ENCODE results near the gene C17orf67. TPM values are rescaled to one million over a fixed set of nuclear protein-coding genes. Genes with fewer than 3 reads are reported as not detected.

The C17orf67 gene
- total and polyA plus RNA-seq, 2 experiments from 2014 or later: 0.27 to 0.73 TPM

DNA sequence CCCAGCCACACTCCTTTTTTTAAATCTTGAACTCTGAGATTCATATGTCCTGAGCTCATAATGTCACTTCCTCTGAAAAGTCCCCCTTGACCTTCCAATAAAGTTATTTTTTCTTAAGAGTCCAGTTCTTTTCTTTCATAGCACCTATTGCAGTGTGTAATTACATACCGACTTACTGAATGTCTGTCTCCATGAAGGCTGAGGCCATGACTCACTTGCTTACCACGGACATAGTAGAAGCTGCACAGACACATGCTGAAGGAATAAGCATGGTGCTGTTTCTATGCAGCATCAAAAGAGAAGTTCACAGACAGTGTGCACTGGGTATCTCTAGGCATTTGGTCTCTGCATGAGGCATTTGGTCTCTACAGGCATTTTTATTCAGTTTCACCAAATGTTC is 77.2 kb downstream of the C17orf67 start:
- WGBS (ENCODE audit: low lambda C conversion rate, missing lambda C conversion rate): 40% methylated on average over 2 of the region's 2 CpGs
- Histone ChIP-seq H3K27me3 (no peaks in the 10 kb centered on the region), H3K4me2 (no peak overlapping the region), H3K9me3 (ENCODE audit: low read depth) (no peaks in the 10 kb centered on the region), H4K20me1 (ENCODE audit: insufficient read depth, poor library complexity, severe bottlenecking) (no peaks in the 10 kb centered on the region), H3K79me2 (no peaks in the 10 kb centered on the region), H3K4me1 (ENCODE audit: insufficient read depth) (peaks cover 5% of the 10 kb centered on the region), H3K36me3 (replicated peaks; ENCODE audit: insufficient read depth, low read depth) (no peaks in the 10 kb centered on the region), H3K4me3 (no peak overlapping the region), H3K9me2 (replicated peaks; ENCODE audit: insufficient read depth) (no peaks in the 10 kb centered on the region), H3K27ac (no peak overlapping the region), H2AFZ (no peak overlapping the region)
- peak; percentile 30 for DNase-seq (ENCODE audit: low spot score)
- no peak for TF ChIP-seq EZH2 (IDR thresholded peaks at IDR 0.05; ENCODE audit: borderline replicate concordance)

GRCh38 chr17:56755310-56755709 is 78.4 kb downstream of the C17orf67 start:
- H3K4me3 ChIP-seq: no peak overlapping the region
- no peak for TF ChIP-seq EZH2 (IDR thresholded peaks at IDR 0.05; ENCODE audit: borderline replicate concordance)
- TF ChIP-seq EZH2phosphoT487 (IDR thresholded peaks at IDR 0.05; ENCODE audit: low read depth, severe bottlenecking, unreplicated experiment): no peak
- TF ChIP-seq, protein P1, sequence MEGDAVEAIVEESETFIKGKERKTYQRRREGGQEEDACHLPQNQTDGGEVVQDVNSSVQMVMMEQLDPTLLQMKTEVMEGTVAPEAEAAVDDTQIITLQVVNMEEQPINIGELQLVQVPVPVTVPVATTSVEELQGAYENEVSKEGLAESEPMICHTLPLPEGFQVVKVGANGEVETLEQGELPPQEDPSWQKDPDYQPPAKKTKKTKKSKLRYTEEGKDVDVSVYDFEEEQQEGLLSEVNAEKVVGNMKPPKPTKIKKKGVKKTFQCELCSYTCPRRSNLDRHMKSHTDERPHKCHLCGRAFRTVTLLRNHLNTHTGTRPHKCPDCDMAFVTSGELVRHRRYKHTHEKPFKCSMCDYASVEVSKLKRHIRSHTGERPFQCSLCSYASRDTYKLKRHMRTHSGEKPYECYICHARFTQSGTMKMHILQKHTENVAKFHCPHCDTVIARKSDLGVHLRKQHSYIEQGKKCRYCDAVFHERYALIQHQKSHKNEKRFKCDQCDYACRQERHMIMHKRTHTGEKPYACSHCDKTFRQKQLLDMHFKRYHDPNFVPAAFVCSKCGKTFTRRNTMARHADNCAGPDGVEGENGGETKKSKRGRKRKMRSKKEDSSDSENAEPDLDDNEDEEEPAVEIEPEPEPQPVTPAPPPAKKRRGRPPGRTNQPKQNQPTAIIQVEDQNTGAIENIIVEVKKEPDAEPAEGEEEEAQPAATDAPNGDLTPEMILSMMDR (IDR thresholded peaks at IDR 0.05; ENCODE audit: poor library complexity): no peak
- no peak overlapping the region for H3K27ac ChIP-seq
- H3K4me1 ChIP-seq (ENCODE audit: insufficient read depth): peaks cover 5% of the 10 kb centered on the region
- H3K36me3 ChIP-seq (replicated peaks; ENCODE audit: insufficient read depth, low read depth): no peaks in the 10 kb centered on the region
- 86% methylated on average over 5 of the region's 5 CpGs for WGBS (ENCODE audit: low lambda C conversion rate, missing lambda C conversion rate)
- H4K20me1 ChIP-seq (ENCODE audit: insufficient read depth, poor library complexity, severe bottlenecking): no peaks in the 10 kb centered on the region
- no peaks in the 10 kb centered on the region for H3K9me3 ChIP-seq (ENCODE audit: low read depth)
- H3K4me2 ChIP-seq: no peak overlapping the region
- no peaks in the 10 kb centered on the region for H3K9me2 ChIP-seq (replicated peaks; ENCODE audit: insufficient read depth)
- H2AFZ ChIP-seq: no peak overlapping the region
- no peaks in the 10 kb centered on the region for H3K27me3 ChIP-seq
- no peaks in the 10 kb centered on the region for H3K79me2 ChIP-seq
- no peak for DNase-seq (ENCODE audit: low spot score)

- no peaks in the 10 kb centered on the region for H3K27me3 ChIP-seq
- H3K9me3 ChIP-seq (ENCODE audit: low read depth): no peaks in the 10 kb centered on the region
- H3K79me2 ChIP-seq: no peaks in the 10 kb centered on the region
- H3K4me3 ChIP-seq: no peak overlapping the region
- no peaks in the 10 kb centered on the region for H4K20me1 ChIP-seq (ENCODE audit: insufficient read depth, poor library complexity, severe bottlenecking)
- DNase-seq (ENCODE audit: low spot score): peak; percentile 23
- H2AFZ ChIP-seq: peak overlapping the region; percentile 57
- no peak overlapping the region for H3K4me2 ChIP-seq
- 46% methylated on average over 8 of the region's 8 CpGs for WGBS (ENCODE audit: low lambda C conversion rate, missing lambda C conversion rate)
- no peak for TF ChIP-seq EZH2 (IDR thresholded peaks at IDR 0.05; ENCODE audit: borderline replicate concordance)
- TF ChIP-seq, protein P1 (IDR thresholded peaks at IDR 0.05; ENCODE audit: poor library complexity): no peak
- no peak for TF ChIP-seq EZH2phosphoT487 (IDR thresholded peaks at IDR 0.05; ENCODE audit: low read depth, severe bottlenecking, unreplicated experiment)
- no peak overlapping the region for H3K27ac ChIP-seq
- peaks cover 5% of the 10 kb centered on the region for H3K4me1 ChIP-seq (ENCODE audit: insufficient read depth)
- no peaks in the 10 kb centered on the region for H3K9me2 ChIP-seq (replicated peaks; ENCODE audit: insufficient read depth)
- H3K36me3 ChIP-seq (replicated peaks; ENCODE audit: insufficient read depth, low read depth): no peaks in the 10 kb centered on the region
Observed at GRCh38 chr17:56754523-56755208, 79.1 kb downstream of the C17orf67 start.

GRCh38 chr17:56752263-56752836 is 81.4 kb downstream of the C17orf67 start:
- H3K9me2 ChIP-seq (replicated peaks; ENCODE audit: insufficient read depth): no peaks in the 10 kb centered on the region
- no peaks in the 10 kb centered on the region for H3K27me3 ChIP-seq
- peaks cover 5% of the 10 kb centered on the region for H3K4me1 ChIP-seq (ENCODE audit: insufficient read depth)
- H4K20me1 ChIP-seq (ENCODE audit: insufficient read depth, poor library complexity, severe bottlenecking): no peaks in the 10 kb centered on the region
- no peak overlapping the region for H3K4me2 ChIP-seq
- H3K4me3 ChIP-seq: no peak overlapping the region
- no peak overlapping the region for H3K27ac ChIP-seq
- WGBS (ENCODE audit: low lambda C conversion rate, missing lambda C conversion rate): 87% methylated on average over 4 of the region's 4 CpGs
- no peak overlapping the region for H2AFZ ChIP-seq
- DNase-seq (ENCODE audit: low spot score): no peak
- no peaks in the 10 kb centered on the region for H3K36me3 ChIP-seq (replicated peaks; ENCODE audit: insufficient read depth, low read depth)
- no peaks in the 10 kb centered on the region for H3K79me2 ChIP-seq
- no peak for TF ChIP-seq EZH2 (IDR thresholded peaks at IDR 0.05; ENCODE audit: borderline replicate concordance)
- TF ChIP-seq, protein P1 (IDR thresholded peaks at IDR 0.05; ENCODE audit: poor library complexity): no peak
- no peak for TF ChIP-seq EZH2phosphoT487 (IDR thresholded peaks at IDR 0.05; ENCODE audit: low read depth, severe bottlenecking, unreplicated experiment)
- no peaks in the 10 kb centered on the region for H3K9me3 ChIP-seq (ENCODE audit: low read depth)
